GM12878 (cell line): Measurements from ENCODE around the gene SP110.

Experiments used
- BHLHE40 ChIP-seq, 2 experiments: fragments of 450-650 bp in 1 of 2; IDR thresholded peaks; 2 replicates each; pipeline ENCODE4 v1.6.1; 2011 to 2017; ENCODE audit warnings: low read depth in 2 of 2, borderline replicate concordance in 1 of 2, improper control_type of control experiment in 1 of 2, low read length in 1 of 2, mild to moderate bottlenecking in 1 of 2
- CHD4 ChIP-seq: fragments of 200-600 bp; sonication (generic); IDR thresholded peaks from 2 replicates; pipeline ENCODE4 v1.6.1; 2016; ENCODE audit warnings: mild to moderate bottlenecking
- CTCF ChIP-seq, 3 experiments: IDR thresholded peaks in 2 of 3; conservative IDR thresholded peaks in 1 of 3; 2 replicates each; pipeline ENCODE4 v1.5.1; 2011; ENCODE audit warnings: low read depth in 3 of 3, low read length in 3 of 3, mild to moderate bottlenecking in 3 of 3, control low read depth in 2 of 3, moderate library complexity in 2 of 3, inconsistent platforms in 1 of 3, mixed read lengths in 1 of 3; ENCODE audit not compliant: control insufficient read depth in 2 of 3, insufficient read depth in 1 of 3; ENCODE audit errors: extremely low read depth in 1 of 3
- GABPA ChIP-seq: IDR thresholded peaks from 2 replicates; pipeline ENCODE4 v1.6.1; 2014; ENCODE audit warnings: antibody characterized with exemption, low read depth, mild to moderate bottlenecking, inconsistent platforms
- MYB ChIP-seq: fragments of 150-350 bp; IDR thresholded peaks from 2 replicates; pipeline ENCODE4 v1.6.1; 2014; ENCODE audit warnings: mild to moderate bottlenecking, low read depth, low read length, borderline replicate concordance
- PAX5 ChIP-seq: IDR thresholded peaks from 2 replicates; pipeline ENCODE4 v1.6.1; 2011; ENCODE audit warnings: low read depth, low read length, borderline replicate concordance
- POLR2A ChIP-seq: IDR thresholded peaks from 2 replicates; pipeline ENCODE4 v1.6.1; 2011; ENCODE audit warnings: low read depth, mild to moderate bottlenecking, low read length
- POLR2AphosphoS5 ChIP-seq: IDR thresholded peaks from 2 replicates; pipeline ENCODE4 v1.6.1; 2011; ENCODE audit warnings: mild to moderate bottlenecking, low read length, inconsistent platforms
- REST ChIP-seq: IDR thresholded peaks from 2 replicates; pipeline ENCODE4 v1.6.1; 2012; ENCODE audit warnings: mild to moderate bottlenecking, low read depth, low read length
- SREBF2 ChIP-seq: IDR thresholded peaks from 2 replicates; pipeline ENCODE4 v1.6.1; 2012; ENCODE audit warnings: mild to moderate bottlenecking, low read length
- SUPT20H ChIP-seq: IDR thresholded peaks from 2 replicates; pipeline ENCODE4 v1.6.1; 2011; ENCODE audit warnings: low read depth, mild to moderate bottlenecking, low read length, moderate library complexity, borderline replicate concordance; ENCODE audit not compliant: control insufficient read depth
- SUZ12 ChIP-seq: fragments of 200-600 bp; sonication (generic); IDR thresholded peaks from one replicate; pipeline ENCODE4 v1.6.1; 2018; ENCODE audit warnings: antibody characterized with exemption, mild to moderate bottlenecking; ENCODE audit not compliant: unreplicated experiment
- ZNF274 ChIP-seq: IDR thresholded peaks from one replicate; pipeline ENCODE4 v1.8.0; 2011; ENCODE audit not compliant: insufficient read length, insufficient read depth

- TF ChIP-seq SUPT20H (no peak), GABPA (no peak), POLR2A (no peak), MYB (no peak), SREBF2 (no peak), CTCF (IDR thresholded peaks at IDR 0.05 in 2 of 3, conservative IDR thresholded peaks at IDR 0.05 in 1 of 3; ENCODE audit: control insufficient read depth in 2 of 3, extremely low read depth in 1 of 3, insufficient read depth in 1 of 3, low read depth in 3 of 3, low read length in 3 of 3) (no peak), PAX5 (no peak), BHLHE40 (IDR thresholded peaks at IDR 0.05; ENCODE audit: borderline replicate concordance in 1 of 2, low read depth in 2 of 2, low read length in 1 of 2) (no peak), REST (no peak), SUZ12 (no peak), POLR2AphosphoS5 (no peak), ZNF274 (no peak), CHD4 (no peak)
Measured at GRCh38 chr2:230161184-230161583, 58.6 kb downstream of the SP110 start.
